HG03095 (cell line): Measurements from ENCODE around the gene PLAC9.

Experiments used
- ATAC-seq: cut with Tn5 transposase; IDR thresholded peaks from one replicate; pipeline ENCODE4 v1.9.1; 2021; ENCODE audit warnings: moderate library complexity; ENCODE audit not compliant: unreplicated experiment

The PLAC9 gene

GRCh38 chr10:80177781-80178636 is 45.5 kb downstream of the PLAC9 start:
- ATAC-seq: no peak

DNA sequence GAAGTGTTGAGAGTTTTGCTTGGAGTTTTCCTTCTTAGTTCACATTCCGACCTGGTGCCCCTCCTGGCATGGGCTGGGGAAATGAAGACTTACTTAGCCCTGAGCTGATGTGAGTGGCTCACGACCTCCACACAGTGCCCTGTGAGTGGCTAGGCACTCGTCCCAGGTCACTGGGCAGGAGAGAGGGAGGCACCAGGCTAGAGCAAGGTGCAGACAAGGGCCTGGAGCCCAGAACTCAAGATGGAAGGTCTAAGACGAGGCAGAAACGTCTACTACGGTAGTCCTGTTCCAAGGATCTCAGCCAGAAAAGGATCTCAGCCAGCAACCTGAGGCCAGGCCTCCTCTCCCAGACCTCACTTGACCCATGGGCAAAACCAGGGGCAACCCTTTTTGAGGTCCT is 50.5 kb downstream of the PLAC9 start:
- no peak for ATAC-seq

- ATAC-seq: no peak
These were observed 50.9 kb downstream of the PLAC9 start for GRCh38 chr10:80183436-80183835.

DNA sequence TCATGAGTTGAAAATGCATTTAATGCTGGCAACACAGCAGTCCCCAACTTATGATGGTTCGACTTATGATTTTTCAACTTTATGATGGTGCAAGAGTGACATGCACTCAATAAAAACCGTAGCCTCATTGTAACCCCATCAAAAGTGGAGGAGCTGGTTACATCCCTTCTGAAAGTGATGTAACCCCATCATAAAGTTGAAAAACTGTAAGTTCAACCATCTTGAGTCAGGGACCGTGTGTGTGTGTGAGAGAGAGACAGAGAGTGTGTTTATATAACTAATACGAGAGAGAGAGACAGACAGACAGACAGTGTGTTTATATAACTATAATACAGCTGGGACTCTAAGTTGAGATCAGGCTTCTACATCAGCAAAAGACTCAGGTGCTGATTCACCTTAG is 51.8 kb downstream of the PLAC9 start:
- ATAC-seq: no peak

- ATAC-seq: no peak
These were observed 53.2 kb downstream of the PLAC9 start for GRCh38 chr10:80185578-80186299.

DNA sequence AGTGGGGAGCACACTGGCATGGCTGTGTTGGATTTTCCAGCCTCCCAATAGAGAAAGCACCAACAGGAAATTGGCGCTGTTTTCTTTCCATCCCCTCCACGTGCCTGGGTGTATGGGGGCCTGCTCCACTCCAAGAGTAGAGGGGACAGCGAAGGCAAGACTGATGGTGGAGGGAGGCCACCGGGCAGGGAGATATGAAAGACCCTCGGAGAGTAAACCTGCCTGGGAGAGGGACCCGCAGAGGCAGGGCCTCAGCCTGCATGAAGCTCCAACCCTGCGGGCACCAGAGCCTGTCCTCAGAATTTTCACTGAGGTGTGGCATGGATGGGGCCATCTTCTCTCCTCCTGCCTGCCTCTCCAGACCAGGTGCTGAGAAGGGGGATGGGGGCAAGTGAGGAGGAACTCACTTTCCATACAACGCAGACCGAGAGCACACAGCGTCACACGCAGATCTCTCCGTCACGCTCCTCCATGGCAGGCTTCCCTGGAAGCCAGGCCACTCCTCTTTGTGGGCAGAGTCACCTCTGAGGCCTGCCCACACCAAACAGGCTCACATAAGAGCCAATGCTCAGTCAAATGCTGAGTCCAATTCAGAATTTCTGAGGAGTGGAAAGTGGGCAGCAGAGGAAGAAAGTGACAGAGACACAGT is 54.0 kb downstream of the PLAC9 start:
- ATAC-seq: no peak

- no peak for ATAC-seq
These were observed 54.5 kb downstream of the PLAC9 start for GRCh38 chr10:80187060-80187459.

GRCh38 chr10:80187465-80188409 is 55.2 kb downstream of the PLAC9 start:
- peak; percentile 85 for ATAC-seq

DNA sequence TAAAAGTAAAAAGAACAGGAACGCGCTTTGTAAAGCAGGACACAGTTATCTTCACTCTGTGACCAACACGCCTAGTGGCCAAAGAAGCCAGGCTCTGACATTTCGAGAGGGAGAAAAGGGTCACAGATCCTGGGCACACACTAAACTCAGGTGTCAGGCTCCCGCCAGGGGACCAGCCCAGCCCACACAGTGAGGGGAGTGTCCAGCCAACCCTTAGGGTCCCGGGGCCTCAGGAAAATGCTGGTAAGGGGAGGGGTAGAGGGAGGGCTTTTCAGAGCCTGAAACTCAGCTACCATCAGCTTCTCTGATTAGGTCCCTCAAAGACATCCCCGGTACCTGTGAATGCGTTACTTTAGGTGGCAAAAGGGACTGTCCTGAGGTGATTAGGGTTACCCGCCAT is 56.2 kb downstream of the PLAC9 start:
- ATAC-seq: no peak

DNA sequence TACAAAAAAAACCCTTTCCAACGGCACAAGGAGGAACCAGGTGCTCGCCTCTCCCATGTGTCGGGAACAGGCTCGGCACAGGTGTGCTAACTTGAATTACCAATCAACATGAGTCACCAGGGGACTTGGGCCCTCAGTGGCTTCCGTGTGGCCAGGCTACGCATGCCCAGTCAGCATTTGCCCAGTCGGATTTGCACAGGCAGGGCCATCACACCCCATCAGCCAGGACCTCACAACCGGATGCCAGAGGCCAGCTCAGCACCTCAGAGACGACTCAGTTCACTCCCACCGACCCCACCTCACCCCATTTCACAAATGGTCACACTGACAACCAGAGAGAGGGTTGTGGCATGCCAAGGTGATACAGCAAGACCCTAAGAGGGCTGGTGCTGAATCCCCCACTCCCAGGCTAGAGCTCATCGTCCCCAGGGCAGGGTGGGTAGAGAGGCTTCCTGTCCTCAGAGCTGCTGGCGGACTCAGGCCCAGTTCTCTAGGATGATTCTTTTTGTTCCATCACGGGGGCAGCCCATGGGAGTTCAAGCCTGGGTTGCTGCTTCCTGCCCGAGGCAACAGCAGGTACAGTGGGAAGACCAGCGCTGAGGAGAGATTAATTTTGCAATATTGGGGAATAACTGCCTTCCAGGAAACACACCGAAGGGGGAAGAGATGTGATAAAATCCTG is 59.2 kb downstream of the PLAC9 start:
- no peak for ATAC-seq

GRCh38 chr10:80192553-80192952 is 60.0 kb downstream of the PLAC9 start:
- no peak for ATAC-seq

DNA sequence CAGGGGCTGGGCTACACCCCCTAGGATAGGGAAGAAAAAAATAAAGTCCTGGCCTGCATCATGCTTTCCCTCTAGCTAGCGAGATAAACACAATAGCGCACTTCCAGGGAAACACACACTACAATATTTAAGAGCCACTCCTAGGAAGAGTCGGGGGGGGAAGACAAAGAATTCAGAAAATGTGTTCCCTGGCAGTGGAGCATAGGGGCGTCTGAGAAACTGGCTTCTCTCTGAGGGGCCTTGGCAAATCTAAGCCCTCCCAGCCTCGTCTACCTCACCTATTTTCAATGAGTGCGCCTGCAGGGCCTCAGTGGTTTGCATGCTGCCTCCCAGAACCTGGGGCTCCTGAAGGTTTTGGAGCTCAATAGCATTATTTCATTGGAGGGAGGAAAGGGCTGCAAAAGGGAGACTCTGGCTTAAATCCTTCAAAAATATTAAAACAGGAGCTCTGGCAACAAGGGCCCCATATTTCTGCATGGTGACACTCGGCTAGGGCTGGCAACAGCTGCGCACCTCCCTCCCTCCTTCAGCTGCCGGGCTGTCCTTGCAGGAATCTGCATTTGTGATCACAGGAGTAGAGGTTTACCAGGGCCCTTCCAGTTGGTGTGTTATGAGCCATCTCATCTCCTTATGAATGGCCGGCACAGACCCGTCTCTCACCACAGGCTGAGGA is 62.0 kb downstream of the PLAC9 start:
- ATAC-seq: no peak
